Activated CD4-positive, alpha-beta T cell treated with anti-CD3 and anti-CD28 coated beads for 24 hours (primary cell): ENCODE results near the gene CDC42BPB.

Source experiments
- DNase-seq, 2 donors: peaks; one replicate each; pipeline ENCODE4 v3.0.0-alpha.2; 2020; ENCODE audit warnings: low read depth in 2 of 2

The CDC42BPB gene

GRCh38 chr14:102945346-102946130, 111.8 kb downstream of the CDC42BPB start:
- DNase-seq = no peak

GRCh38 chr14:102944448-102945330, 112.7 kb downstream of the CDC42BPB start:
- DNase-seq = no peak

- no peak for DNase-seq
Observed at GRCh38 chr14:102943979-102944378, 113.4 kb downstream of the CDC42BPB start.

- no peak for DNase-seq
Observed at GRCh38 chr14:102943454-102943853, 113.9 kb downstream of the CDC42BPB start.

GRCh38 chr14:102942069-102942468, 115.3 kb downstream of the CDC42BPB start:
- no peak for DNase-seq

- no peak for DNase-seq
Observed at GRCh38 chr14:102941419-102942011, 115.8 kb downstream of the CDC42BPB start.

- no peak for DNase-seq
Observed at GRCh38 chr14:102940729-102941362, 116.5 kb downstream of the CDC42BPB start.

GRCh38 chr14:102939820-102940561, 117.4 kb downstream of the CDC42BPB start:
- DNase-seq = no peak

- no peak for DNase-seq
Observed at GRCh38 chr14:102939329-102939728, 118.0 kb downstream of the CDC42BPB start.

- no peak for DNase-seq
Observed at GRCh38 chr14:102938191-102938590, 119.2 kb downstream of the CDC42BPB start.

- no peak for DNase-seq
Observed at GRCh38 chr14:102937331-102938175, 119.8 kb downstream of the CDC42BPB start.

- no peak for DNase-seq
Observed at GRCh38 chr14:102935756-102936155, 121.6 kb downstream of the CDC42BPB start.

- no peak for DNase-seq
Observed at GRCh38 chr14:102933618-102934231, 123.6 kb downstream of the CDC42BPB start.

GRCh38 chr14:102932484-102933248, 124.7 kb downstream of the CDC42BPB start:
- DNase-seq = no peak

- no peak for DNase-seq
Observed at GRCh38 chr14:102931580-102932285, 125.6 kb downstream of the CDC42BPB start.

GRCh38 chr14:102930753-102931579, 126.4 kb downstream of the CDC42BPB start:
- DNase-seq = no peak

- no peak for DNase-seq
Observed at GRCh38 chr14:102930138-102930752, 127.1 kb downstream of the CDC42BPB start.
